Heart left ventricle (tissue), 13 donors: ENCODE results near the gene GYG2.

Source experiments
- CTCF ChIP-seq, 12 donors: fragments of 200-600 bp; sonication (generic) in 4 of 12; IDR thresholded peaks; one replicate each; pipeline versions ENCODE4 v1.5.0 to v1.8.0; 2018 to 2022; ENCODE audit warnings: antibody characterized with exemption in 12 of 12, mild to moderate bottlenecking in 5 of 12
- POLR2A ChIP-seq, 2 donors: fragments of 450-650 bp; IDR thresholded peaks; one replicate each; pipeline ENCODE4 v1.6.1; 2017; ENCODE audit warnings: antibody characterized with exemption in 2 of 2, mild to moderate bottlenecking in 2 of 2, moderate library complexity in 2 of 2
- donor health status: ischemic (EF 13 %, LVEDD 7.1; RV severe dilation, severe dysfunction).
- donor health status: DM: no; HTN: yes; CAD: no.
- donor health status: DM: no; HTN: no; CAD: no.
- donor health status: ischemic (EF 25% LVEDD 6.9; RV normal size, moderate dysfunction).
- donor health status: ischemic (EF 25% LVEDD 5.7; RV mildly dilated, moderate dysfunction).
- donor health status: ischemic (EF 35%, LVEDD 5.7; RV mildly dilated, moderate dysfunction).
- donor health status: nonischemic (EF 11% LVEDD 7.7; RV severe dilation, severe dysfunction).
- donor health status: DM: yes; HTN: yes; CAD: no.
- donor health status: PGD.
- donor health status: ischemic (EF 29% LVEDD 5.4; RV normal size, mild dysfunction).
- donor health status: nonischemic (EF 23%, LVEDD 6.1; RV moderate dilation, normal function).

DNA sequence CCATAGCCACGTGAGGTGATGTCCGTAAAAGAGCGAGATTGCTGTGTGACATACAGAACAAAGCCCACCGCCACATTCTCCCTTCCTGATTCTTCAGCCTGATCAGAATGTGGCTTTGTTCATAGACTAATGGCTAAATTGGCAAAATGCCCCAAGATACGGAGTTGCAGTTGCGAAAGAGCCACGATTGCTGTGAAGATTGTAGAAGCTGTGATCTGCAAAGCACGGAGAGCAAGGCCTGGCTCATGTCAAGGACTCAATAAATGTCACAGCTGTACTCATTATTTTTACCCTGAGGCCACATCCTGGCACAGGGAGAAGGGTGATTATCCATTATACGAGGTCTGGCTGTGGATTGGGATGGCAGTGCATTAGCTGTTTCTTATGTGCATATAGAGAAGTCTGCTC, 66.2 kb downstream of the GYG2 start:
- no peak for TF ChIP-seq CTCF (IDR thresholded peaks at IDR 0.05)
- no peak for TF ChIP-seq POLR2A (IDR thresholded peaks at IDR 0.05)
